Lung (tissue), 12 donors: ENCODE measurements around the gene TMEM181. TPM values are rescaled to one million over a fixed set of nuclear protein-coding genes. Genes with fewer than 3 reads are reported as not detected.
"Not testable (repeated sequence)": the region's sequence is repeated elsewhere in the genome, so short reads cannot be mapped to it uniquely, and the experiment has no call there.

ENCODE experiments used
- ATAC-seq: fragments of 200-7000 bp; cut with Tn5 transposase; one replicate; pipeline ENCODE4 v1.9.1; 2020; ENCODE audit warnings: moderate number of reproducible peaks; ENCODE audit not compliant: insufficient read depth, low FRiP score
- DNase-seq, 3 donors: peaks; one replicate each; pipeline ENCODE4 v3.0.0-alpha.2; 2013 to 2017
- H3K27ac ChIP-seq, 2 donors: one replicate each; pipeline ENCODE4 v1.5.1; 2013; ENCODE audit warnings: mild to moderate bottlenecking in 2 of 2, moderate library complexity in 2 of 2, control low read depth in 1 of 2, inconsistent platforms in 1 of 2, low read depth in 1 of 2, low read length in 1 of 2
- H3K27me3 ChIP-seq, 3 donors: one replicate each; pipeline ENCODE4 v1.5.1; 2013; ENCODE audit warnings: low read length in 2 of 3; ENCODE audit not compliant: control insufficient read depth in 3 of 3, insufficient read depth in 3 of 3
- H3K36me3 ChIP-seq, 4 donors: one replicate each; pipeline ENCODE4 v1.5.1; 2013; ENCODE audit warnings: low read length in 4 of 4, mild to moderate bottlenecking in 1 of 4, moderate library complexity in 1 of 4; ENCODE audit not compliant: control insufficient read depth in 4 of 4, insufficient read depth in 4 of 4
- H3K4me1 ChIP-seq, 5 donors: one replicate each; pipeline ENCODE4 v1.5.1; 2013; ENCODE audit warnings: low read length in 5 of 5, mild to moderate bottlenecking in 2 of 5, moderate library complexity in 1 of 5; ENCODE audit not compliant: control insufficient read depth in 5 of 5, insufficient read depth in 5 of 5
- H3K4me3 ChIP-seq: one replicate; pipeline ENCODE4 v1.5.1; 2013; ENCODE audit warnings: mild to moderate bottlenecking, control low read depth, moderate library complexity
- H3K9ac ChIP-seq, 2 donors: one replicate each; pipeline ENCODE4 v1.5.1; 2013; ENCODE audit warnings: low read length in 2 of 2, control low read depth in 1 of 2; ENCODE audit not compliant: insufficient read depth in 1 of 2
- H3K9me3 ChIP-seq, 4 donors: one replicate each; pipeline ENCODE4 v1.5.1; 2013; ENCODE audit warnings: low read length in 3 of 4, mild to moderate bottlenecking in 1 of 4, moderate library complexity in 1 of 4; ENCODE audit not compliant: control insufficient read depth in 4 of 4, insufficient read depth in 3 of 4
- CTCF ChIP-seq: IDR thresholded peaks from 2 replicates; pipeline ENCODE4 v1.5.1; 2012; ENCODE audit warnings: mild to moderate bottlenecking; ENCODE audit errors: control extremely low read depth, extremely low read depth
- WGBS, 2 donors: extraction: QIAGEN DNeasy Blood & Tissue Kit; methylation state at CpG; one replicate each; pipeline ENCODE4 v1.1.7; 2013; 5-methylcytosine and 5-hydroxymethylcytosine counted together
- polyA plus RNA-seq, 2 donors: library from polyadenylated mRNA; stranded (reverse); fragments of 200-250 nt; gene quantifications; one replicate each; pipeline ENCODE4 v1.2.1, GENCODE V29; 2013
- total RNA-seq, 2 donors: library from RNA; depleted of rRNA in 1 of 2; stranded (reverse); fragments of >200 nt in 1 of 2; gene quantifications; one replicate each; pipeline ENCODE4 v1.2.1, GENCODE V29; 2014 to 2021
- donor health status: control.
- donor health status: control.
- donor health status: Bipolar disorder and iron deficiency.
- donor health status: healthy.
- donor health status: DM: yes; HTN: yes; CAD: no.

TMEM181 gene
- total and polyA plus RNA-seq, 4 donors: 14.5 to 28.5 (median 20.5) TPM

GRCh38 chr6:158610319-158610968, 50.6 kb downstream of the TMEM181 start:
- no peak overlapping the region for H3K27ac ChIP-seq
- peaks cover 0 to 16% (median 13%) of the 10 kb centered on the region in 5 donors for H3K4me1 ChIP-seq
- H3K36me3 ChIP-seq: peaks cover 3 to 40% (median 9%) of the 10 kb centered on the region in 4 donors
- H3K9ac ChIP-seq: no peak overlapping the region
- ATAC-seq (no peak), DNase-seq (no peak)
- no peak for TF ChIP-seq CTCF
- no peaks in the 10 kb centered on the region for H3K27me3 ChIP-seq
- H3K9me3 ChIP-seq: peaks cover 0 to 2% (median 0%) of the 10 kb centered on the region in 4 donors
- no peak overlapping the region for H3K4me3 ChIP-seq
- WGBS, 2 donors: 78 to 88% methylated on average over 9 of the region's 9 CpGs

- peaks cover 3 to 36% (median 9%) of the 10 kb centered on the region in 4 donors for H3K36me3 ChIP-seq
- H3K9me3 ChIP-seq: peaks cover 0 to 2% (median 0%) of the 10 kb centered on the region in 4 donors
- 81 to 97% methylated on average over 3 of the region's 3 CpGs for WGBS, 2 donors
- H3K9ac ChIP-seq: peak overlapping the region in 1 of 2 donors; percentile 57
- H3K27me3 ChIP-seq: no peaks in the 10 kb centered on the region
- DNase-seq: no peak
- ATAC-seq: no peak
- TF ChIP-seq CTCF: no peak
- no peak overlapping the region for H3K27ac ChIP-seq
- no peak overlapping the region for H3K4me3 ChIP-seq
- H3K4me1 ChIP-seq: peaks cover 0 to 16% (median 13%) of the 10 kb centered on the region in 5 donors
These were observed 51.1 kb downstream of the TMEM181 start for GRCh38 chr6:158611039-158611438.

GRCh38 chr6:158611541-158612370, 51.9 kb downstream of the TMEM181 start:
- peaks cover 3 to 33% (median 9%) of the 10 kb centered on the region in 4 donors for H3K36me3 ChIP-seq
- H3K27me3 ChIP-seq: no peaks in the 10 kb centered on the region
- no peak for TF ChIP-seq CTCF
- H3K9me3 ChIP-seq: peaks cover 0 to 2% (median 0%) of the 10 kb centered on the region in 4 donors
- ATAC-seq (peak; percentile 69), DNase-seq (peak; percentile 65 to 70 (median 68))
- peak overlapping the region; percentile 34 to 57 for H3K9ac ChIP-seq
- H3K4me3 ChIP-seq: no peak overlapping the region
- peak overlapping the region in 1 of 2 donors; percentile 49 for H3K27ac ChIP-seq
- H3K4me1 ChIP-seq: peaks cover 0 to 16% (median 13%) of the 10 kb centered on the region in 5 donors
- 69 to 86% methylated on average over 14 of the region's 14 CpGs for WGBS, 2 donors

- not testable (repeated sequence) for H3K9me3 ChIP-seq, DNase-seq, ATAC-seq, H3K9ac ChIP-seq, H3K27me3 ChIP-seq, H3K27ac ChIP-seq, H3K4me3 ChIP-seq
- WGBS, 2 donors: 94% methylated on average over 3 of the region's 3 CpGs
- Histone ChIP-seq H3K4me1 (peaks cover 0 to 16% (median 13%) of the 10 kb centered on the region in 5 donors), H3K36me3 (peaks cover 0 to 15% (median 3%) of the 10 kb centered on the region in 4 donors)
These were observed 54.7 kb downstream of the TMEM181 start for GRCh38 chr6:158614606-158615005.

- H3K27me3 ChIP-seq, DNase-seq, H3K4me3 ChIP-seq, ATAC-seq, H3K9ac ChIP-seq, H3K27ac ChIP-seq, H3K9me3 ChIP-seq: not testable (repeated sequence)
- peaks cover 0 to 26% (median 7%) of the 10 kb centered on the region in 4 donors for H3K36me3 ChIP-seq
- WGBS, 2 donors: 91 to 96% methylated on average over 3 of the region's 3 CpGs
- H3K4me1 ChIP-seq: peaks cover 0 to 12% (median 0%) of the 10 kb centered on the region in 5 donors
These were observed 58.4 kb downstream of the TMEM181 start for GRCh38 chr6:158618289-158618688.
